PC-3 (cell line): ENCODE data around the gene PITX1. TPM values are rescaled to one million over a fixed set of nuclear protein-coding genes. Genes with fewer than 3 reads are reported as not detected.

Experiments used
- ATAC-seq: fragments of 200-7000 bp; cut with Tn5 transposase; 2 replicates; pipeline ENCODE4 v1.9.1; 2020; ENCODE audit warnings: mild to moderate bottlenecking, moderate library complexity
- BruUV-seq: library from RNA; stranded (reverse); fragments of 400-500 nt; replicated peaks from 2 replicates; lab custom pipeline; 2021; lab: Mats Ljungman, UMichigan
- CTCF ChIA-PET: fragments of 300-600 bp; sonication (Branson Sonifier 250); formaldehyde crosslinking; loops from one replicate; lab custom pipeline; 2022; ENCODE audit warnings: antibody characterized with exemption; lab: Charles Lee
- POLR2A ChIA-PET: fragments of 300-600 bp; sonication (Branson Sonifier 250); formaldehyde crosslinking; loops from one replicate; lab custom pipeline; 2022; ENCODE audit warnings: antibody characterized with exemption; ENCODE audit not compliant: unreplicated experiment; lab: Charles Lee
- DNase-seq: peaks from one replicate; pipeline ENCODE4 v3.0.0-alpha.2; 2015
- H2AFZ ChIP-seq: fragments of 300-600 bp; sonication (generic); 2 replicates; pipeline ENCODE4 v1.6.0; 2016; ENCODE audit warnings: antibody characterized with exemption, low read length
- H3F3A ChIP-seq: fragments of 300-600 bp; sonication (generic); one replicate; pipeline ENCODE4 v1.6.0; 2017; ENCODE audit warnings: antibody characterized with exemption, low read length, control low read depth, mild to moderate bottlenecking; ENCODE audit not compliant: unreplicated experiment
- H3K27ac ChIP-seq: fragments of 300-600 bp; sonication (generic); 2 replicates; pipeline ENCODE4 v1.5.1; 2016; ENCODE audit warnings: mild to moderate bottlenecking, low read length
- H3K27me3 ChIP-seq: fragments of 300-600 bp; sonication (generic); 2 replicates; pipeline ENCODE4 v1.6.1; 2016; ENCODE audit warnings: low read length, mixed read lengths
- H3K36me3 ChIP-seq: fragments of 300-600 bp; sonication (generic); 2 replicates; pipeline ENCODE4 v1.6.1; 2016; ENCODE audit warnings: low read depth, mixed run types, low read length, mixed read lengths
- H3K4me1 ChIP-seq: fragments of 300-600 bp; sonication (generic); 2 replicates; pipeline ENCODE4 v1.5.1; 2016; ENCODE audit warnings: low read length; ENCODE audit not compliant: insufficient read depth
- H3K4me2 ChIP-seq: fragments of 300-600 bp; sonication (generic); 2 replicates; pipeline ENCODE4 v1.6.0; 2016; ENCODE audit warnings: low read length
- H3K4me3 ChIP-seq: fragments of 300-600 bp; sonication (generic); 2 replicates; pipeline ENCODE4 v1.5.1; 2016; ENCODE audit warnings: mild to moderate bottlenecking, low read length, mixed read lengths
- H3K79me2 ChIP-seq: fragments of 300-600 bp; sonication (generic); 2 replicates; pipeline ENCODE4 v1.6.1; 2017; ENCODE audit warnings: low read length, mixed read lengths
- H3K9ac ChIP-seq: fragments of 300-600 bp; sonication (generic); 2 replicates; pipeline ENCODE4 v1.6.0; 2016; ENCODE audit warnings: mild to moderate bottlenecking, low read length
- H3K9me2 ChIP-seq: fragments of 300-600 bp; sonication (generic); replicated peaks from 2 replicates; pipeline ENCODE4 v1.6.1; 2016; ENCODE audit warnings: mixed run types, low read length, mixed read lengths
- H3K9me3 ChIP-seq: fragments of 300-600 bp; sonication (generic); 2 replicates; pipeline ENCODE4 v1.6.1; 2016; ENCODE audit warnings: low read length, mixed read lengths
- H4K20me1 ChIP-seq: fragments of 300-600 bp; sonication (generic); 2 replicates; pipeline ENCODE4 v1.6.1; 2016; ENCODE audit warnings: low read length, mixed read lengths
- CTCF ChIP-seq: fragments of 300-600 bp; sonication (generic); conservative IDR thresholded peaks from 2 replicates; pipeline ENCODE4 v1.5.1; 2017; ENCODE audit warnings: antibody characterized with exemption, low read depth, mild to moderate bottlenecking, low read length
- EZH2 ChIP-seq: fragments of 300-600 bp; sonication (generic); IDR thresholded peaks from one replicate; pipeline ENCODE4 v1.6.1; 2017; ENCODE audit warnings: antibody characterized with exemption, mild to moderate bottlenecking, low read length; ENCODE audit not compliant: unreplicated experiment
- EZH2phosphoT487 ChIP-seq: fragments of 300-600 bp; sonication (generic); IDR thresholded peaks from 2 replicates; pipeline ENCODE4 v1.6.1; 2018; ENCODE audit warnings: mild to moderate bottlenecking, antibody characterized with exemption, low read length, borderline replicate concordance
- intact Hi-C: fragments of 100-400 bp; cut with micrococcal nuclease; formaldehyde crosslinking; loops from 2 replicates; pipeline ENCODE4 v1.9.0; 2023
- total RNA-seq: library from RNA; depleted of rRNA; stranded (reverse); fragments of >200 nt; gene quantifications from 2 replicates; pipeline ENCODE4 v1.2.3, GENCODE V29; 2014

The PITX1 gene
- total RNA-seq, 1 experiment from 2014 or later, result 40.8 TPM

DNA sequence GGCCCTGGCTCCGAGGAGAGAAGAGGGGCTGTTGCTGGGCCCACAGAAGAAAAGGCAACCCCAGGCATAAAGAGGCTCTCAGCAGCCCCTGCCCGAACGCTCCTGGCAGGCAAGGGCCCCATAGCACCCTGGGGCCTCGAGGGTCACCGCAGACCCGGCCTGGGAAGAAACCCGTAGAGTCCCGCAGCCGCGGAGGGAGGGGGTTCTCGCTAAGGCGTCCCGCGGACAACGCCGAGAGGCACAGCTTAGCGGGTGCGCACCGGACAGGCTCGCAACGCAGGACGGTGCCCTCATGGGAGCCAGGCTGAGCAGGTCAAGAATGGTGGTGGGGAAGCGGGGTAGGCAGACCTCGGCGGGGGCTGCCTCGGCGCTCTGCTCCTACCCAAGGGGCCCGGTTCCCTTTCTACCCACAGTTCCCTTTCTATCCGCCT, 6.7 kb downstream of the PITX1 start:
- Histone ChIP-seq H3K27me3 (no peaks in the 10 kb centered on the region), H3K9me2 (no peaks in the 10 kb centered on the region), H4K20me1 (no peaks in the 10 kb centered on the region), H3K4me2 (no peak overlapping the region), H3K79me2 (peaks cover 42% of the 10 kb centered on the region), H3K27ac (no peak overlapping the region), H3K4me1 (peaks cover 13% of the 10 kb centered on the region), H2AFZ (no peak overlapping the region), H3F3A (no peaks in the 10 kb centered on the region), H3K4me3 (no peak overlapping the region), H3K9ac (no peak overlapping the region), H3K9me3 (no peaks in the 10 kb centered on the region), H3K36me3 (no peaks in the 10 kb centered on the region)
- intact Hi-C loops, result no loop called here
- DNase-seq (no peak), ATAC-seq (no peak)
- TF ChIP-seq EZH2phosphoT487 (no peak), EZH2 (no peak), CTCF (no peak)
- POLR2A ChIA-PET, result no interaction called here
- CTCF ChIA-PET, result no interaction called here
- no TSS peak for BruUV-seq

GRCh38 chr5:135026645-135027265, 7.3 kb downstream of the PITX1 start:
- Histone ChIP-seq H3K9me2 (no peaks in the 10 kb centered on the region), H3K9ac (no peak overlapping the region), H3K4me2 (no peak overlapping the region), H3K36me3 (no peaks in the 10 kb centered on the region), H3K4me3 (no peak overlapping the region), H2AFZ (no peak overlapping the region), H3K9me3 (no peaks in the 10 kb centered on the region), H3K79me2 (peaks cover 37% of the 10 kb centered on the region), H3K27me3 (no peaks in the 10 kb centered on the region), H3K27ac (no peak overlapping the region), H3F3A (no peaks in the 10 kb centered on the region), H3K4me1 (peaks cover 12% of the 10 kb centered on the region), H4K20me1 (no peaks in the 10 kb centered on the region)
- no TSS peak for BruUV-seq
- no peak for ATAC-seq
- CTCF ChIA-PET, result interaction anchor here (0.6 kb wide), 1 partner anchor 165 kb away, joined by 3 read pairs; no protein-coding TSS in a partner anchor
- DNase-seq, result no peak
- POLR2A ChIA-PET, result no interaction called here
- TF ChIP-seq EZH2phosphoT487 (no peak), EZH2 (no peak), CTCF (no peak)
- intact Hi-C loops, result no loop called here

DNA sequence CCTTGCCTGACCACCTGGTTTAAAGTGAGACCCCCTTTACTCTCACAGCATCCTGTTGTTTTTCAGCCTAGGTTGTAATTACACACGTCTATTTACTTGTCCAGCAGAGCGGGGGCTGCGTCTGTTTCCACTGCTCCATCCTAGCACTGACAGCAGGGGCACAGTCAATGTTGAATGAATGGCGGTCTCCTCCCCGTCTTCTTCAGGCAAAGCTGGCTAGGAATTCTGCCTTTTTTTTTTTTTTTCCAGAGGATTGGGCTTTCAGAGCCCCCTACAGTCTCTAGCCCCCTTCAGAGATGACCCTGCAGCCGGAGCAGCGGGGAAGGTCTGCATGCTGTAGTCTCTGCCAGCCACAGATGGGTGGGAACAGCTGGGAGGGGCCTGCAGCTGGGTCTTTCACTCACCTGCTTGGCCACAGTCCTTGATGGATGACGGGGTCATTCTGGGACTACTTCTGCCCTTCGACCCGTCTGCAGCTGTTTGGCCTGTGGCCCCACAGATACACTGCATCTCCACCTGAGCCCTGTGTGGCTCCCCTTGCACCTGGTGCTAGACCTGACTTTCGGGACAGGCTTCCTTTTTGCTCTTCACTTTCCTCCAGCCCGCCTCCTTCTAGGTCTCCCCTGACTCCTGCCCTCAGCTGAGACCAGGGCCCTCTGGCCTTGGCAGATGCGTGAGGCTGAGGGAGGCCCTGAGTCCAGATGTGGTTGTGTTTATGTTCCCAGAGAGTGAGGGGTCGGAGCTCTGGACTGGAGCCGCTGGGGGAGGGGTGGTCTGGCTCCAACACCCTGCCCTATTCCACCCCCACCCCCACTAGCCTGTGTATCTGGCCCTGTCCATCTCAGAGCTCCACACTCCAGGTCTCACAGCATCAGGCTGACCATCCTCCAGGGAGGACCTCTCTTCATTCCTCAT, 8.0 kb downstream of the PITX1 start:
- intact Hi-C loops, result no loop called here
- no peak for DNase-seq
- Histone ChIP-seq H3K9me3 (no peaks in the 10 kb centered on the region), H3K4me3 (no peak overlapping the region), H2AFZ (no peak overlapping the region), H3K9ac (no peak overlapping the region), H4K20me1 (no peaks in the 10 kb centered on the region), H3K4me1 (peaks cover 9% of the 10 kb centered on the region), H3K79me2 (peaks cover 29% of the 10 kb centered on the region), H3K27me3 (no peaks in the 10 kb centered on the region), H3K9me2 (no peaks in the 10 kb centered on the region), H3K4me2 (no peak overlapping the region), H3F3A (no peaks in the 10 kb centered on the region), H3K27ac (no peak overlapping the region), H3K36me3 (no peaks in the 10 kb centered on the region)
- ATAC-seq, result no peak
- no TSS peak for BruUV-seq
- no peak for TF ChIP-seq EZH2
- no peak for TF ChIP-seq CTCF
- no peak for TF ChIP-seq EZH2phosphoT487
- ChIA-PET CTCF (interaction anchor here (0.6 kb wide), 1 partner anchor 166 kb away, joined by 3 read pairs; no protein-coding TSS in a partner anchor), POLR2A (no interaction called here)
